ENCODE data around the gene PCCA. TPM values are rescaled to one million over a fixed set of nuclear protein-coding genes. Genes with fewer than 3 reads are reported as not detected.

Gene PCCA
- total RNA-seq, 3 donors from 2014 or later, result 55.7 to 98.6 (median 70.5) TPM

DNA sequence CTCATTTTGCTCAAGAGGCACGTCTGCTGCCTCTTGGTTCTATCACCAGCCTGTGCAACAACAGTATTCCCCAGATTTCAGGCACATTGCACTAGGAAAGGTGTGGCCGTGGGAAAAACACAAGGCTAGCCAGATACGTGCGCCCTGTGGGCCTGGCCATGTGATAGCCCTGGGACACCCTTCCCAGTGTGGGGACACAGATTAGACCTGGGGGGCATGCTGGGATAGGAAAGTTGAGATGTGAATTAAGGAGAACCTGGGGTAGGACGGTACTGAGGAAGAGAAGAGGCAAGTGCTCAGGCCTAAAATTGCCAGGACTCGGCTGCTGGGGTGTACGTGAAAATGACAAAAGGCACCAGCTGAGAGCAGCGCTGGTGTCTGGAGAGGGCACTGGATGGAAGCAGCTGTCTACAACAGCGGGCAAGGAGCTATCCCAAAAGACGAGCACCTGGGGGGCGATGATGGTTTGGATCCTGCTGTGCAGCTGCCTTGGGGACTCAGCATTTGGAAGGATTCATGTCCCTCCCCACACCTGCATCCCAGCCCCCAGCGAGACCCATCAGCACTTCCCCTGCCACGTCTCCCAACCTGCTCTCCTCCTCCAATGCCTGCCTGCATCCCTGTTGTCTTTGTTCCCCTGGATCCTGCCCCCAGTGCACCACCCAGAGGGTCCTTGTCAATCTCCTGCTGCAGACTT, 445.4 kb downstream of the PCCA start:
- Histone ChIP-seq H3K9me3 (no peaks in the 10 kb centered on the region), H3K4me3 (no peak overlapping the region), H3K36me3 (ENCODE audit: low read depth) (no peaks in the 10 kb centered on the region), H3K4me1 (ENCODE audit: low read depth) (no peaks in the 10 kb centered on the region)
- intact Hi-C loops (cut with DNase I, micrococcal nuclease), result no loop called here
- TF ChIP-seq CTCF (IDR thresholded peaks at IDR 0.05), result no peak
- ATAC-seq (no peak), DNase-seq (no peak)

GRCh38 chr13:100534911-100535310, 446.0 kb downstream of the PCCA start:
- TF ChIP-seq CTCF (IDR thresholded peaks at IDR 0.05), result no peak
- Histone ChIP-seq H3K4me3 (no peak overlapping the region), H3K9me3 (no peaks in the 10 kb centered on the region), H3K36me3 (ENCODE audit: low read depth) (no peaks in the 10 kb centered on the region), H3K4me1 (ENCODE audit: low read depth) (no peaks in the 10 kb centered on the region)
- ATAC-seq (no peak), DNase-seq (no peak)
- intact Hi-C loops (cut with DNase I, micrococcal nuclease), result no loop called here

- ATAC-seq, result no peak
- Histone ChIP-seq H3K4me1 (ENCODE audit: low read depth) (no peaks in the 10 kb centered on the region), H3K9me3 (no peaks in the 10 kb centered on the region), H3K36me3 (ENCODE audit: low read depth) (no peaks in the 10 kb centered on the region), H3K4me3 (no peak overlapping the region)
- no peak for DNase-seq
- intact Hi-C loops (cut with DNase I, micrococcal nuclease), result no loop called here
- no peak for TF ChIP-seq CTCF (IDR thresholded peaks at IDR 0.05)
Observed at GRCh38 chr13:100535426-100536135, 446.7 kb downstream of the PCCA start.

DNA sequence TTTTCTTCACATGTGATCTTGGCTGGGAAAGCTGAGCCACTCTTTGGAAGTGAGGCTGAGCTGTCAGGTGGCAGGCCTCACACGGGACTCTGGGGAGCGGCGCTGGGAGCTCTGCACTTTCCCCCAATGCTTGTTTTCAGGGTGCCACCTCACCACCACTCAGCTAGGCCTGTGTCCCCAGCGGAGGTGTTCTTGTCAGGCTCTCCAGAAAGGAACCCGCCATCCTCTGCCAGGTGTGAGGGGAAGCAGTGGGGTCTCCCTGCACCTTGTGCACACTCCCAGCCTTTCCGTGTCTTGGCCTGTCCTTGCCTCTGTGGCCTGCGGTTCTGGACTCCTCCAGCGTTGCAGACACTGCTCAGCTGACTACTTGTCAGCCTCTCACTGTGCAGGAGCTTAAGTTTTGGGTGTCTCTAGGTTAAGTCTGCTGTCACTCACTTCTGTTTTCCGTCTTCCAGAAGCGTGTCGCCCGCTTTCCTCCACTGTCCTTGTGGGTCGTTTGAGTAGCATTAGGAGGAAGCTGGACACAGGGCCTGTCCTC, 447.8 kb downstream of the PCCA start:
- ATAC-seq (no peak), DNase-seq (no peak)
- Histone ChIP-seq H3K4me3 (no peak overlapping the region), H3K9me3 (no peaks in the 10 kb centered on the region), H3K4me1 (ENCODE audit: low read depth) (no peaks in the 10 kb centered on the region), H3K36me3 (ENCODE audit: low read depth) (no peaks in the 10 kb centered on the region)
- intact Hi-C loops (cut with DNase I, micrococcal nuclease), result no loop called here
- no peak for TF ChIP-seq CTCF (IDR thresholded peaks at IDR 0.05)

- H3K36me3 ChIP-seq (ENCODE audit: low read depth), result no peaks in the 10 kb centered on the region
- no peak for ATAC-seq
- no peaks in the 10 kb centered on the region for H3K4me1 ChIP-seq (ENCODE audit: low read depth)
- H3K4me3 ChIP-seq, result no peak overlapping the region
- no peak for TF ChIP-seq CTCF (IDR thresholded peaks at IDR 0.05)
- intact Hi-C loops (cut with DNase I, micrococcal nuclease), result no loop called here
- no peaks in the 10 kb centered on the region for H3K9me3 ChIP-seq
- DNase-seq, result no peak
Observed at GRCh38 chr13:100537486-100537885, 448.6 kb downstream of the PCCA start.

Data from mucosa of descending colon (tissue), 3 donors.